CD14-positive monocyte (primary cell): ENCODE results near the gene ATP5IF1. TPM values are rescaled to one million over a fixed set of nuclear protein-coding genes. Genes with fewer than 3 reads are reported as not detected.

ENCODE experiments used
- DNase-seq, 3 donors: peaks; one replicate each; pipeline ENCODE4 v3.0.0-alpha.2; 2011 to 2022
- H2AFZ ChIP-seq: 2 replicates; pipeline ENCODE4 v1.6.0; 2012; ENCODE audit warnings: mild to moderate bottlenecking, low read depth, low read length, inconsistent platforms; ENCODE audit not compliant: insufficient read depth, poor library complexity, severe bottlenecking
- H3K27ac ChIP-seq, 2 donors: 1 replicate in 1 of 2; 2 replicates in 1 of 2; pipeline ENCODE4 v1.5.1; 2012 to 2013; ENCODE audit warnings: low read length in 2 of 2, control low read depth in 1 of 2, inconsistent platforms in 1 of 2, low read depth in 1 of 2, mild to moderate bottlenecking in 1 of 2
- H3K27me3 ChIP-seq, 2 donors: one replicate each; pipeline versions ENCODE4 v1.6.0 to v1.6.1; 2011 to 2013; ENCODE audit warnings: low read length in 2 of 2; ENCODE audit not compliant: control insufficient read depth in 2 of 2, insufficient read depth in 2 of 2
- H3K36me3 ChIP-seq, 2 donors: replicated peaks in 1 of 2; 1 replicate in 1 of 2; 2 replicates in 1 of 2; pipeline versions ENCODE4 v1.5.1 to v1.6.1; 2012 to 2013; ENCODE audit warnings: low read length in 2 of 2, control low read depth in 1 of 2, inconsistent platforms in 1 of 2, mild to moderate bottlenecking in 1 of 2; ENCODE audit not compliant: insufficient read depth in 2 of 2, control insufficient read depth in 1 of 2
- H3K4me1 ChIP-seq, 2 donors: 1 replicate in 1 of 2; 2 replicates in 1 of 2; pipeline versions ENCODE4 v1.5.1 to v1.6.1; 2012 to 2013; ENCODE audit warnings: low read length in 2 of 2, control low read depth in 1 of 2, inconsistent platforms in 1 of 2, mild to moderate bottlenecking in 1 of 2, moderate library complexity in 1 of 2; ENCODE audit not compliant: insufficient read depth in 2 of 2, control insufficient read depth in 1 of 2
- H3K4me2 ChIP-seq: replicated peaks from 2 replicates; pipeline ENCODE3; 2012; ENCODE audit warnings: low read length, moderate library complexity, mild to moderate bottlenecking; ENCODE audit not compliant: poor library complexity, severe bottlenecking; ENCODE audit errors: extremely low read depth
- H3K4me3 ChIP-seq, 3 experiments: fragments of 200-600 bp in 1 of 3; sonication (generic) in 1 of 3; replicated peaks in 1 of 3; 1 replicate in 2 of 3; 2 replicates in 1 of 3; pipeline ENCODE4 v1.5.1; 2011 to 2013; ENCODE audit warnings: low read length in 3 of 3, mild to moderate bottlenecking in 3 of 3, control low read depth in 2 of 3, low read depth in 2 of 3, inconsistent platforms in 1 of 3, moderate library complexity in 1 of 3
- H3K79me2 ChIP-seq: 2 replicates; pipeline ENCODE4 v1.6.0; 2012; ENCODE audit warnings: mild to moderate bottlenecking, control low read depth, inconsistent platforms, low read length, moderate library complexity; ENCODE audit not compliant: insufficient read depth
- H3K9ac ChIP-seq: 2 replicates; pipeline ENCODE4 v1.6.0; 2017; ENCODE audit warnings: low read length, mild to moderate bottlenecking; ENCODE audit not compliant: insufficient read depth, poor library complexity, severe bottlenecking
- H3K9me3 ChIP-seq, 2 donors: replicated peaks in 1 of 2; 1 replicate in 1 of 2; 2 replicates in 1 of 2; pipeline versions ENCODE4 v1.5.1 to v1.6.1; 2012 to 2013; ENCODE audit warnings: low read length in 2 of 2, control low read depth in 1 of 2; ENCODE audit not compliant: control insufficient read depth in 1 of 2, insufficient read depth in 1 of 2
- H4K20me1 ChIP-seq: 2 replicates; pipeline ENCODE4 v1.6.0; 2012; ENCODE audit warnings: mild to moderate bottlenecking, low read length, control low read depth, moderate library complexity; ENCODE audit not compliant: insufficient read depth
- H3K27ac Mint-ChIP-seq, 7 donors: one replicate each; pipeline ENCODE4 v1.8.0; 2020; ENCODE audit warnings: mild to moderate bottlenecking in 7 of 7, mixed read lengths in 7 of 7, moderate library complexity in 6 of 7, inconsistent platforms in 2 of 7
- H3K27me3 Mint-ChIP-seq, 3 donors: one replicate each; pipeline ENCODE4 v1.8.0; 2021 to 2022; ENCODE audit warnings: low read depth in 3 of 3, mild to moderate bottlenecking in 3 of 3, mixed read lengths in 3 of 3, moderate library complexity in 3 of 3, inconsistent platforms in 1 of 3
- H3K36me3 Mint-ChIP-seq, 2 donors: one replicate each; pipeline ENCODE4 v1.8.0; 2020; ENCODE audit warnings: mixed read lengths in 2 of 2, inconsistent platforms in 1 of 2, mild to moderate bottlenecking in 1 of 2
- H3K4me1 Mint-ChIP-seq: one replicate; pipeline ENCODE4 v1.8.0; 2020; ENCODE audit warnings: mild to moderate bottlenecking, mixed read lengths
- H3K4me3 Mint-ChIP-seq, 2 donors: one replicate each; pipeline ENCODE4 v1.8.0; 2020; ENCODE audit warnings: mild to moderate bottlenecking in 2 of 2, mixed read lengths in 2 of 2, moderate library complexity in 1 of 2
- H3K9me3 Mint-ChIP-seq, 7 donors: one replicate each; pipeline ENCODE4 v1.8.0; 2020 to 2022; ENCODE audit warnings: mixed read lengths in 7 of 7, mild to moderate bottlenecking in 6 of 7, moderate library complexity in 6 of 7, inconsistent platforms in 2 of 7
- WGBS: methylation state at CpG from one replicate; pipeline ENCODE4 v1.1.5; 2013; ENCODE audit warnings: missing lambda C conversion rate; ENCODE audit not compliant: insufficient coverage; 5-methylcytosine and 5-hydroxymethylcytosine counted together
- intact Hi-C, 2 donors: fragments of 100-400 bp; cut with micrococcal nuclease; formaldehyde crosslinking; loops; one replicate each; pipeline versions ENCODE4 v1.15.0 to v1.15.1; 2023
- polyA plus RNA-seq, 3 donors: library from polyadenylated mRNA; depleted of rRNA in 1 of 3; unstranded in 2 of 3; stranded (reverse) in 1 of 3; fragments of 300-500 nt in 2 of 3; fragments of >200 nt in 1 of 3; fragmentation: Illumina TruSeq in 2 of 3; gene quantifications; 1 replicate in 2 of 3; 2 replicates in 1 of 3; pipeline ENCODE4 v1.2.3, GENCODE V29; 2012 to 2021
- TF ChIP-seq, protein P1 (sequence below): fragments of 200-600 bp; IDR thresholded peaks from one replicate; pipeline ENCODE4 v1.8.0; 2022; ENCODE audit warnings: antibody characterized with exemption, mild to moderate bottlenecking

Gene ATP5IF1
- polyA plus RNA-seq, 3 donors, result 118 to 339 (median 296) TPM

DNA sequence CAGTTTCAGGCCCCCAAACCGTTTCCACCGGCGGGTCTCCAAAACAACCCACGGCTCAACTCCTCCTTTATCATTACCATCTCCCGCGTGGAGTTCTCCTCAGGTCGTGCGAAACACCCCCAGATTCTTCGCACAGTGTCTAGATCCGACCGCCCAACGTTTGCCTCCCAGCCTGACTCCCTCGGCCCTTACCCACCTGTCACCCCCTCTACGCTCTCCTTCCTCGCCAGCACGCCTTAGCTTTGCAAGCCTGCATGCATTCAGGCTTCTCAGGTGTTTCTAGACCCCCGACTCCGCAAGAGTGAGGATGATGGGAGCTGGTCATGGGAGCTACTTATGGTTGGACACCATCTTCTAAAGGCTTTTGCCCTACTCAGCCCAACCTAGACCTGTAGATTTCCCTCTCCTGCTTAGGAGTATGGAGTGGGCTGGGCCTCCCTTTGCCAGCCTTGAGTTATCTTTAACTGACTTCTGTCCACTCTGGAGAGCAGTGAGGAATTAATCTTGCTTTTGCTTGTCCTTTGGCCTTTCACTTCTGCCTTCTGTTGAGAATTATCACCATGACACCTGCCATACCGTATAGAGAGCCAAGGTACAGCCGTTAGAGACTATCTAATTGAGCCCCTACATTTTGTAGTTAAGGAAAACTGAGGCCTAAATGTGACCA lies 865 bp downstream of the ATP5IF1 start:
- Histone ChIP-seq H3K9ac (peak overlapping the region; percentile 83), H3K36me3 (peaks cover 0 to 9% of the 10 kb centered on the region in 2 donors), H2AFZ (peak overlapping the region; percentile 100), H3K4me3 (peak overlapping the region; percentile 68 to 94 (median 75)), H4K20me1 (no peaks in the 10 kb centered on the region), H3K79me2 (peaks cover 43% of the 10 kb centered on the region), H3K27ac (peak overlapping the region in 1 of 2 donors; percentile 86), H3K4me1 (peaks cover 33 to 38% of the 10 kb centered on the region in 2 donors), H3K4me2 (peak overlapping the region; percentile 87), H3K9me3 (no peaks in the 10 kb centered on the region), H3K27me3 (no peaks in the 10 kb centered on the region)
- Mint-ChIP-seq H3K4me3 (no peak overlapping the region), H3K27me3 (peaks cover 0 to 1% (median 0%) of the 10 kb centered on the region in 3 donors), H3K36me3 (peaks cover 0 to 2% of the 10 kb centered on the region in 2 donors), H3K9me3 (no peaks in the 10 kb centered on the region), H3K27ac (no peak overlapping the region), H3K4me1 (peaks cover 5% of the 10 kb centered on the region)
- WGBS, result 0% methylated on average over 9 of the region's 20 CpGs
- DNase-seq, result no peak
- intact Hi-C loops, result no loop called here
- TF ChIP-seq, protein P1, sequence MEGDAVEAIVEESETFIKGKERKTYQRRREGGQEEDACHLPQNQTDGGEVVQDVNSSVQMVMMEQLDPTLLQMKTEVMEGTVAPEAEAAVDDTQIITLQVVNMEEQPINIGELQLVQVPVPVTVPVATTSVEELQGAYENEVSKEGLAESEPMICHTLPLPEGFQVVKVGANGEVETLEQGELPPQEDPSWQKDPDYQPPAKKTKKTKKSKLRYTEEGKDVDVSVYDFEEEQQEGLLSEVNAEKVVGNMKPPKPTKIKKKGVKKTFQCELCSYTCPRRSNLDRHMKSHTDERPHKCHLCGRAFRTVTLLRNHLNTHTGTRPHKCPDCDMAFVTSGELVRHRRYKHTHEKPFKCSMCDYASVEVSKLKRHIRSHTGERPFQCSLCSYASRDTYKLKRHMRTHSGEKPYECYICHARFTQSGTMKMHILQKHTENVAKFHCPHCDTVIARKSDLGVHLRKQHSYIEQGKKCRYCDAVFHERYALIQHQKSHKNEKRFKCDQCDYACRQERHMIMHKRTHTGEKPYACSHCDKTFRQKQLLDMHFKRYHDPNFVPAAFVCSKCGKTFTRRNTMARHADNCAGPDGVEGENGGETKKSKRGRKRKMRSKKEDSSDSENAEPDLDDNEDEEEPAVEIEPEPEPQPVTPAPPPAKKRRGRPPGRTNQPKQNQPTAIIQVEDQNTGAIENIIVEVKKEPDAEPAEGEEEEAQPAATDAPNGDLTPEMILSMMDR, result no peak

DNA sequence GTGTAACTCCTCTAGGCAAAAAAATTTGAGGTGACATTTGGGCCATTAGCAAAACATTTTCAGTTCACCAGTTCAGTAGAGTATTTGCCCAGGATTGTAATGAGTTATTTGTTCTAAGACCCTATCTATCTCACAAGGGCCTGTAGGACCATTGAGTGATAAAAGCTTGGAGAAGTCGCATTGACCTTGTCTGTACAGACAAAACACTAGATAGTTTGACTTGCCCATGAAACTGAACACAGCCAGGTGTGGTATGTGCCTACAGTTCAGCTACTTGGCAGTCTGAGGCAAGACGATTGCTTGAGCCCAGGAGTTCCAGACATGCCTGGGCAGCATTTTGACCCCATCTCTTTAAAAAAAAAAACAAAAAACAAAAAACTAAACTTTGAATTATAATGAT lies 3.1 kb downstream of the ATP5IF1 start:
- Histone ChIP-seq H3K4me2 (no peak overlapping the region), H3K27ac (no peak overlapping the region), H4K20me1 (no peaks in the 10 kb centered on the region), H3K4me3 (no peak overlapping the region), H3K4me1 (peaks cover 30 to 32% of the 10 kb centered on the region in 2 donors), H3K9me3 (no peaks in the 10 kb centered on the region), H3K79me2 (peaks cover 24% of the 10 kb centered on the region), H3K36me3 (peaks cover 0 to 9% of the 10 kb centered on the region in 2 donors), H3K9ac (no peak overlapping the region), H3K27me3 (no peaks in the 10 kb centered on the region), H2AFZ (no peak overlapping the region)
- Mint-ChIP-seq H3K36me3 (peaks cover 2 to 4% of the 10 kb centered on the region in 2 donors), H3K27me3 (peaks cover 0 to 2% (median 0%) of the 10 kb centered on the region in 3 donors), H3K4me1 (peaks cover 11% of the 10 kb centered on the region), H3K27ac (no peak overlapping the region), H3K4me3 (no peak overlapping the region), H3K9me3 (no peaks in the 10 kb centered on the region)
- 100% methylated on average over 2 of the region's 2 CpGs for WGBS
- intact Hi-C loops, result no loop called here
- TF ChIP-seq, protein P1, result no peak
- no peak for DNase-seq
